ENCODE results near the gene GINM1. TPM values are rescaled to one million over a fixed set of nuclear protein-coding genes. Genes with fewer than 3 reads are reported as not detected.

GINM1 gene
- total and polyA plus RNA-seq, 2 of the 8 experiments (the other 6 are each of a cell fraction or from before 2014, with no cell fraction given), result 5.1 to 21.6 TPM

DNA sequence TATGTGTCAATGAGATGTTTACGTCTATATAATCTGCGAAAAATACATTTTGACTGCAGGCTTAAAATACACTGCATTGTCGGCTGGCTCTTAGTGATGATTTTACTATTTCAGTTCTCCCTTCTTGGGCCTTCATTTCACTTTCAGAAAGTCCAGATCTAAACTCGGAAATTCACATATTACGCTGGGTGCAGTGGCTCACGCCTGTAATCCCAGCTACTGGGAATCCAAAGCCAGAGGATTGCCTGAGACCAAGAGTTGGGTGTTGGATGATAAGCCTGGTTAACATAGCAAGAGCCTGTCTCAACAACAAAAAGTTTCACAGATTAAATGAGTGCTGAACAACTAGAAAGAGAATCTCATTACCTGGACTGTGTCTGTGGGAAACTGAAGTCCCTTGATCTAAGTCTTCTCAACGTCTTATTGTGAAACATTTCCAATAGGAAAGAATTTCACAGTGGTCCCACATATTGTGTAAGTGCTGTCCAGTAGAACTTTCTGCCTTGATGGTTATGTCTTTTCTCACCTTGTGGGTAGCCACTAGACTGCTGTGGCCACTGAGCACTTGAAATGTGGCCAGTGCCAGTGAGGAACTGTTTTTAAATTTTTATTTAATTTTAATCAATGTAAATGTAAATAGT lies 1.9 kb downstream of the GINM1 start (continued):
- TF ChIP-seq CHD7 (IDR thresholded peaks at IDR 0.05; ENCODE audit: insufficient replicate concordance, low read length) (no peak), NANOG (IDR thresholded peaks at IDR 0.05; ENCODE audit: insufficient read depth, low read depth, low read length, poor library complexity, severe bottlenecking) (no peak), ZNF274 (IDR thresholded peaks at IDR 0.05; ENCODE audit: borderline replicate concordance, extremely low read depth, low read length) (no peak), TCF12 (IDR thresholded peaks at IDR 0.05; ENCODE audit: low read depth, low read length) (no peak)

Measured in H1 (cell line).